ENCODE results near the gene ZSCAN31. TPM values are rescaled to one million over a fixed set of nuclear protein-coding genes. Genes with fewer than 3 reads are reported as not detected.

ZSCAN31 gene
- total and polyA plus RNA-seq, 3 donors from 2014 or later, result 21.4 to 51.3 (median 29.0) TPM

DNA sequence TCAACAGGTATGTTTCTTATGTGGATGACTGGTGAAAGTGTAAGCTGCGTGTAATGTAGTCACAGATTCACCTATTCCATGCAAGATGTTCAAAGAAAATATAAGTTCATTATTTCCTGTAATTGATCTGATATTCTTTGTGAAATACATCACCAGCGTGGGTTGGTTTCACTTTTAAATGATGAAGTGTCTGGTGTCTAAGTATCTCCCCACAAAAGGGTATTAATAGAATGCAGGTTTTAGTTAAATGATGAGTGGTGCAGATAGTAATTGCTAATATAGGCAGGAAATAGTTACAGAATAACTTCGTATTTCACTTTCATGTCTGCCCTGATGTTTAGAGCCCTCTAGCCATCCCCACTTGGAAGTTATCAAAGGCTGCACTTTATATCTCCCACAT, 32.4 kb downstream of the ZSCAN31 start:
- Histone ChIP-seq H3K27ac (no peak overlapping the region), H3K36me3 (ENCODE audit: low read depth, missing control alignments) (no peaks in the 10 kb centered on the region), H3K4me1 (no peaks in the 10 kb centered on the region), H3K27me3 (no peaks in the 10 kb centered on the region), H3K4me3 (no peak overlapping the region), H3K9me3 (no peaks in the 10 kb centered on the region)
- 85 to 91% methylated on average over 3 of the region's 3 CpGs for WGBS, 2 donors
- DNase-seq, result no peak
- intact Hi-C loops (cut with DNase I; ENCODE audit: low total_unique reads), result no loop called here
- TF ChIP-seq, protein P1, sequence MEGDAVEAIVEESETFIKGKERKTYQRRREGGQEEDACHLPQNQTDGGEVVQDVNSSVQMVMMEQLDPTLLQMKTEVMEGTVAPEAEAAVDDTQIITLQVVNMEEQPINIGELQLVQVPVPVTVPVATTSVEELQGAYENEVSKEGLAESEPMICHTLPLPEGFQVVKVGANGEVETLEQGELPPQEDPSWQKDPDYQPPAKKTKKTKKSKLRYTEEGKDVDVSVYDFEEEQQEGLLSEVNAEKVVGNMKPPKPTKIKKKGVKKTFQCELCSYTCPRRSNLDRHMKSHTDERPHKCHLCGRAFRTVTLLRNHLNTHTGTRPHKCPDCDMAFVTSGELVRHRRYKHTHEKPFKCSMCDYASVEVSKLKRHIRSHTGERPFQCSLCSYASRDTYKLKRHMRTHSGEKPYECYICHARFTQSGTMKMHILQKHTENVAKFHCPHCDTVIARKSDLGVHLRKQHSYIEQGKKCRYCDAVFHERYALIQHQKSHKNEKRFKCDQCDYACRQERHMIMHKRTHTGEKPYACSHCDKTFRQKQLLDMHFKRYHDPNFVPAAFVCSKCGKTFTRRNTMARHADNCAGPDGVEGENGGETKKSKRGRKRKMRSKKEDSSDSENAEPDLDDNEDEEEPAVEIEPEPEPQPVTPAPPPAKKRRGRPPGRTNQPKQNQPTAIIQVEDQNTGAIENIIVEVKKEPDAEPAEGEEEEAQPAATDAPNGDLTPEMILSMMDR (IDR thresholded peaks at IDR 0.05), result no peak
- TF ChIP-seq POLR2A (IDR thresholded peaks at IDR 0.05), result no peak

DNA sequence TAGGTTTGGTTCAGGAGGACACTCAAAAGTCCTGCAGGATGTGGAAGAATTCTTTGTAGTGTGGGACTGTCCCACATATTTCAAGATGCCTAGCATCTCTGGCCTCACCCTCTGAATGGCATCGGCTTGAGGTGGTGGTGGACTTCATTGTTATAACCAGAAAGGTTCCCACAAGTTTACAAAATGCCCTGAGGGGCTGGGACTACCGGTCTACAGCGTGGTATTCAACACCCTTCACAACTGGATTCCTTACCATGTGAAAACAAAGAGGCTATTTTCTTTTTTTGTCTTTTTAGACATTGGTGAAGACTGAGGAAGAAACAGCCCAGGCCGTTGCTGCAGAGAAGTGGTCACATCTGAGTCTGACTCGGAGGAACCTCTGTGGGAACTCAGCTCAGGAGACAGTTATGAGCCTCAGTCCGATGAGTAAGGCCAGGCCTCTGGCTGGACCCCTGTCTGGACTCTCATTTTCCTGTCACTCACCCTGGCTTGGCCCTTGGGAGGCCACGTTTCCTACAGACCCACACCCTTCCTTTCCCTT, 39.4 kb downstream of the ZSCAN31 start:
- no peak overlapping the region for H3K4me3 ChIP-seq
- no peaks in the 10 kb centered on the region for H3K27me3 ChIP-seq
- H3K9me3 ChIP-seq, result no peaks in the 10 kb centered on the region
- 92 to 97% methylated on average over 7 of the region's 7 CpGs for WGBS, 2 donors
- H3K36me3 ChIP-seq (ENCODE audit: low read depth, missing control alignments), result no peaks in the 10 kb centered on the region
- TF ChIP-seq POLR2A (IDR thresholded peaks at IDR 0.05), result no peak
- TF ChIP-seq, protein P1 (IDR thresholded peaks at IDR 0.05), result no peak
- no peaks in the 10 kb centered on the region for H3K4me1 ChIP-seq
- no peak overlapping the region for H3K27ac ChIP-seq
- DNase-seq, result no peak
- intact Hi-C loops (cut with DNase I; ENCODE audit: low total_unique reads), result no loop called here

DNA sequence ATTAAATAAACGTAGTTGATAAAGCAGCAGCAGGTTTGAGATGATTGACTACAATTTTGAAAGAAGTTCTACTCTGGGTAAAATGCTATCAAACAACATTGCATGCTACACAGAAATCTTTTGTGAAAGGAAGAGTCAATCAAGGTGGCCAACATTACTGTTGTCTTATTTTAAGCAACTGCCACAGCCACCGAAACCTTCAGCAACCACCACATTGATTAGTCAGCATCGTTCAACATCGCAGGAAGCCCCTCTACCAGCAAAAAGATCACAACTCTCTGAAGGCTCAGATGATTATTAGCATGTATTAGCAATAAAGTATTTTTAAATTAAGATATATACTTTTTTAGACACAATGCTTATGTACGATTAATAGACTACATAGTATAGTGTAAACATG, 40.6 kb downstream of the ZSCAN31 start:
- Histone ChIP-seq H3K27ac (no peak overlapping the region), H3K9me3 (no peaks in the 10 kb centered on the region), H3K4me3 (no peak overlapping the region), H3K4me1 (no peaks in the 10 kb centered on the region), H3K27me3 (no peaks in the 10 kb centered on the region), H3K36me3 (ENCODE audit: low read depth, missing control alignments) (no peaks in the 10 kb centered on the region)
- 94% methylated on average over 5 of the region's 5 CpGs for WGBS, 2 donors
- TF ChIP-seq, protein P1 (IDR thresholded peaks at IDR 0.05), result no peak
- no peak for TF ChIP-seq POLR2A (IDR thresholded peaks at IDR 0.05)
- DNase-seq, result no peak
- intact Hi-C loops (cut with DNase I; ENCODE audit: low total_unique reads), result no loop called here

DNA sequence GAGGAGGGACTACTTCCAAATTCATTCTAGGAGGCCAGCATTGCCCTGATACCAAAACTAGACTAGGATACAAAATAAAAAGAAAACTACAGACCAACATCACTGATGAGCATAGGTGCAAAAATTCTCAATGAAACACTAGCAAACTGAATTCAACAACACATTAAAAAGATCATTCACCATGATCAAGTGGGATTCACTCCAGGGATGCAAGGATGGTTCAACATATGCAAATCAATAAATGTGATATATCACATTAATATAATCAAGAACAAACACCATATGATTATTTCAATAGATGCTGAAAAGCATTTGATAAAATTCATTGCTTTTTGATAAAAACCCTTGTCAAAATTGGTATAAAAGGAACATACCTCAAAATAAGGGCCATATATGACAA, 44.4 kb downstream of the ZSCAN31 start:
- Histone ChIP-seq H3K4me3 (no peak overlapping the region), H3K9me3 (no peaks in the 10 kb centered on the region), H3K27me3 (no peaks in the 10 kb centered on the region), H3K27ac (no peak overlapping the region), H3K36me3 (ENCODE audit: low read depth, missing control alignments) (no peaks in the 10 kb centered on the region), H3K4me1 (no peaks in the 10 kb centered on the region)
- no peak for TF ChIP-seq POLR2A (IDR thresholded peaks at IDR 0.05)
- TF ChIP-seq, protein P1 (IDR thresholded peaks at IDR 0.05), result no peak
- intact Hi-C loops (cut with DNase I; ENCODE audit: low total_unique reads), result no loop called here
- no peak for DNase-seq

DNA sequence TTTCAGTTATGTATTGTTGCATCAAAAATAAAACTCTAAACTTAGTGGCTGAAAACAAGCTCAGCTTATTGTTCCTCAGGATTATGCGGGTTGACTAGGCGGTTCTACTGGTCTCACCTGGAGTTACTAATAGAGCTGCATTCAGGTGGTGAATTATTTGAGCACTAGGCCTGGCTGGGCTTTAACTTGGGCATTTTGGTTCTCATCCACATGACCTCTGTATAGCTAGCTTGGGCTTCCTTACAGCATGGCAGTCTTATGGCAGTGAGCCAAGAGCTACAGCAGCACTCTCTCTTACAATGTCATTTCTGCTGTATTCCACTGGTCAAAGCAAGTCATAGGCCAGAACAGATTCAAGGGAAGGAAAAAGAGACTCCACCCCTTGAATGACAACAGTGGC, 53.0 kb downstream of the ZSCAN31 start:
- no peak for DNase-seq
- Histone ChIP-seq H3K4me3 (no peak overlapping the region), H3K36me3 (ENCODE audit: low read depth, missing control alignments) (no peaks in the 10 kb centered on the region), H3K27ac (no peak overlapping the region), H3K27me3 (no peaks in the 10 kb centered on the region), H3K4me1 (no peaks in the 10 kb centered on the region), H3K9me3 (no peaks in the 10 kb centered on the region)
- intact Hi-C loops (cut with DNase I; ENCODE audit: low total_unique reads), result no loop called here
- 90 to 95% methylated on average over 2 of the region's 2 CpGs for WGBS, 2 donors
- no peak for TF ChIP-seq POLR2A (IDR thresholded peaks at IDR 0.05)
- TF ChIP-seq, protein P1 (IDR thresholded peaks at IDR 0.05), result no peak
